ENCODE data around the gene VPS13A.
A peak's percentile ranks its signal among the peaks of the same experiment; 100 is the strongest.

VPS13A gene

DNA sequence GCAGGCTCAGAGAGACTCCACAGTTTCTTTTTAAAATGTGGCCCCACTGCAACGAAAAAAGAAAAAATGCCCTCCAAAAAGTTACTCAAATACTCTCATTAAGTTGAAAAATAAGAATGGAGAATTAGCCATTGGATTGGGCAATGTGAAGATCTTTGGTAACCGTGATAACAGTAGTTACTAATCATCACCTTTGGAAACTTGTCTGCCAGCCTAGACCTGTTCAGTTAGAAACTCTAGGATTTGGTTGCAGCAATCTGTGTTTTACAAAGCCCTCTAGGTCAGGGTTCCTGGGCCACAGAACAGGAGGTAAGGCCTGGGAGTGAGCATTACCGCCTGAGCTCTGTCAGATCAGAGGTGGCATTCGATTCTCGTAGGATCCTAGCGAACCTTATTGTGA lies 34.2 kb downstream of the VPS13A start:
- Histone ChIP-seq H3K9me3 (no peaks in the 10 kb centered on the region), H3K4me1 (no peaks in the 10 kb centered on the region), H3K36me3 (peaks cover 24% of the 10 kb centered on the region), H3K27me3 (no peaks in the 10 kb centered on the region), H3K4me3 (ENCODE audit: low read depth, low read length) (no peak overlapping the region)
- TF ChIP-seq, protein P1, sequence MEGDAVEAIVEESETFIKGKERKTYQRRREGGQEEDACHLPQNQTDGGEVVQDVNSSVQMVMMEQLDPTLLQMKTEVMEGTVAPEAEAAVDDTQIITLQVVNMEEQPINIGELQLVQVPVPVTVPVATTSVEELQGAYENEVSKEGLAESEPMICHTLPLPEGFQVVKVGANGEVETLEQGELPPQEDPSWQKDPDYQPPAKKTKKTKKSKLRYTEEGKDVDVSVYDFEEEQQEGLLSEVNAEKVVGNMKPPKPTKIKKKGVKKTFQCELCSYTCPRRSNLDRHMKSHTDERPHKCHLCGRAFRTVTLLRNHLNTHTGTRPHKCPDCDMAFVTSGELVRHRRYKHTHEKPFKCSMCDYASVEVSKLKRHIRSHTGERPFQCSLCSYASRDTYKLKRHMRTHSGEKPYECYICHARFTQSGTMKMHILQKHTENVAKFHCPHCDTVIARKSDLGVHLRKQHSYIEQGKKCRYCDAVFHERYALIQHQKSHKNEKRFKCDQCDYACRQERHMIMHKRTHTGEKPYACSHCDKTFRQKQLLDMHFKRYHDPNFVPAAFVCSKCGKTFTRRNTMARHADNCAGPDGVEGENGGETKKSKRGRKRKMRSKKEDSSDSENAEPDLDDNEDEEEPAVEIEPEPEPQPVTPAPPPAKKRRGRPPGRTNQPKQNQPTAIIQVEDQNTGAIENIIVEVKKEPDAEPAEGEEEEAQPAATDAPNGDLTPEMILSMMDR (IDR thresholded peaks at IDR 0.05; ENCODE audit: low read depth, low read length), result no peak
- no peak for DNase-seq

DNA sequence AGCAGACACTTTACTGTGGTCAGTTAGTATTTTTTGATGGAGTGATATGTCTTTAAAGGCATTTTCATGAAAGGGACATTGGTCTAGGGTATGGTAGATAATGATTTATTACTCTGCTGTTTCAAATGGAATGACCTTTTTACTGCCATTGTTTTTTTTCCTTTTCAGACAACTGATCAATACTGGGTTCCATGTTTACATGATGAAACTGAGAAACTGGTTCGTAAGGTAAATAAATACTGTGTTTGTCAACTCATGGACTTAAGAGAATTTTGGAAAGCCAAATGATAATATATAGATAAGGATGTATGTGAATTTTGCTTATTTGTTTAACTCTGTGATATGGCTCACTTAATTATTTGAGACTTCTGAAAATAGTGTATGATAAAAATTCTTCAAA lies 35.5 kb downstream of the VPS13A start:
- Histone ChIP-seq H3K9me3 (no peaks in the 10 kb centered on the region), H3K27me3 (no peaks in the 10 kb centered on the region), H3K4me1 (no peaks in the 10 kb centered on the region), H3K36me3 (peaks cover 21% of the 10 kb centered on the region), H3K4me3 (ENCODE audit: low read depth, low read length) (no peak overlapping the region)
- DNase-seq, result no peak
- TF ChIP-seq, protein P1 (IDR thresholded peaks at IDR 0.05; ENCODE audit: low read depth, low read length), result no peak

DNA sequence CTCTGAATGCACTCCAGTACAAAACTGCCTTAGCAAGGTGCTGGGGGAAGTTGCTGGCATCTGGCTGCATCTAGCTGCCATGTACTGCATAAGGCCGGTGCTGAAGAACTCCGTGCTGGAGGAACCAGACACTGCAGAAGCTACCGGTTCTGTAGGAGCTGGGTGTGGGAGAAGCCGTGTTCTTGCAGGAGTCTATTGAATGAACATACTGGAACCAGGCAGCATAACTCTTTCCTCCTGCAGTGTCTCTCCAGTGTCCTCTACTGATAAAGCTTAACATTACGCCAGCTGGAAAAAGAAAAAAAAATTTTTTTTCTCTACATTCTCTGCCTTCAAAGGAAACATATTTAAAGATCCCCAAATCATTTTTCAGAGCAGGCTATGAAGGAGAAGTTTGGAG lies 38.5 kb downstream of the VPS13A start:
- H3K4me1 ChIP-seq, result no peaks in the 10 kb centered on the region
- no peaks in the 10 kb centered on the region for H3K9me3 ChIP-seq
- no peaks in the 10 kb centered on the region for H3K27me3 ChIP-seq
- no peak overlapping the region for H3K4me3 ChIP-seq (ENCODE audit: low read depth, low read length)
- peak; percentile 14 for DNase-seq
- TF ChIP-seq, protein P1 (IDR thresholded peaks at IDR 0.05; ENCODE audit: low read depth, low read length), result peak; percentile 60
- peaks cover 14% of the 10 kb centered on the region for H3K36me3 ChIP-seq

GRCh38 chr9:77218612-77219011 lies 41.3 kb downstream of the VPS13A start:
- no peak overlapping the region for H3K4me3 ChIP-seq (ENCODE audit: low read depth, low read length)
- no peaks in the 10 kb centered on the region for H3K9me3 ChIP-seq
- no peaks in the 10 kb centered on the region for H3K4me1 ChIP-seq
- TF ChIP-seq, protein P1 (IDR thresholded peaks at IDR 0.05; ENCODE audit: low read depth, low read length), result no peak
- DNase-seq, result no peak
- H3K36me3 ChIP-seq, result peaks cover 11% of the 10 kb centered on the region
- no peaks in the 10 kb centered on the region for H3K27me3 ChIP-seq

DNA sequence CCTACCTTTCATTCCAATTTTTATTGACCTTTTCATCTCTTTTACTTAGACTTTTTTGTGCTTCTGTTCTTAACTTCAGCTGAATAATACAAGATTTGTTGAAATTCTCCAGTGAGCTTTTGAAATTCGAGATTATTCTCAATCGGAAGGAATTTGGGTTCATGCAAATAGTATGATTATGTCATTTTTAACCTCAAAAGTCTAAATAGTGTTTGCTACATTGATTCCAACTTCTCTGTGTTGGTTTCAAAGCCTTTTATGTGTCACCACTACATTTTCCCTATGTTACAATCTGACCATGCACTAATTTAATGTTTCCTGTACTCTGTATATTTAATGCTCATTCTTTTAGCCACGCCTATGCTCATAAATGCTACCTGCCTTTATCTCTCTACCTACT lies 44.1 kb downstream of the VPS13A start:
- no peak overlapping the region for H3K4me3 ChIP-seq (ENCODE audit: low read depth, low read length)
- no peaks in the 10 kb centered on the region for H3K4me1 ChIP-seq
- TF ChIP-seq, protein P1 (IDR thresholded peaks at IDR 0.05; ENCODE audit: low read depth, low read length), result no peak
- no peaks in the 10 kb centered on the region for H3K9me3 ChIP-seq
- no peaks in the 10 kb centered on the region for H3K27me3 ChIP-seq
- no peak for DNase-seq
- peaks cover 13% of the 10 kb centered on the region for H3K36me3 ChIP-seq

DNA sequence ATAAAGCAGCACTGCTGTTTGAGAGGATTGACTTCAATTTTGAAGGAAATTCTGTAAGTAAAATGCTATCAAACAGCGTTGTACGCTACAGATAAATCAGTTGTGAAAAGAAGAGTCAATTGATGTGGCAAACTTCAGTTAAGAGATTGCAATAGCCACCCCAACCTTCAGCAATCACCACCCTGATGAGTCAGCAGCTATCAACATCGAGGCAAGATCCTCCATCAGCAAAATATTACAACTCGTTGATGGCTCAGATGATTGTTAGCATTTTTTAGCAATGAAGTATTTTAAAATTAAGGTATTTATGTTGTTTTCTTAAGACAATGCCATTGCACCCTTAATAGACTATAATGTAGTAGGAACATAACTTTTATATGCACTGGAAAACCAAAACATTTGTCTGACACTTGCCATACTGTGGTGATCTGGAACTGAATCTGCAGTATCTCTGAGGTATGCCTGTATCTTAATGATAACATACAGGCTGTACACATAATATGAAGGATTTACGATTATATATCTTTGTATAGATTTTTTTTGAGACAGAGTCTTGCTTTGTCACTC lies 47.5 kb downstream of the VPS13A start:
- TF ChIP-seq, protein P1 (IDR thresholded peaks at IDR 0.05; ENCODE audit: low read depth, low read length), result no peak
- DNase-seq, result no peak
- Histone ChIP-seq H3K36me3 (peaks cover 24% of the 10 kb centered on the region), H3K27me3 (no peaks in the 10 kb centered on the region), H3K4me1 (no peaks in the 10 kb centered on the region), H3K4me3 (ENCODE audit: low read depth, low read length) (no peak overlapping the region), H3K9me3 (no peaks in the 10 kb centered on the region)
